Type B pancreatic cell (in vitro differentiated cells): ENCODE results near the gene IDH2. TPM values are rescaled to one million over a fixed set of nuclear protein-coding genes. Genes with fewer than 3 reads are reported as not detected.

Source experiments
- DNase-seq: peaks from one replicate; pipeline ENCODE4 v3.0.0; 2021; ENCODE audit warnings: mixed read lengths; ENCODE audit not compliant: unreplicated experiment; ENCODE audit errors: extremely low spot score
- H3K27ac Mint-ChIP-seq: 2 replicates; pipeline ENCODE4 v1.8.0; 2021; ENCODE audit warnings: mild to moderate bottlenecking, mixed read lengths
- H3K27me3 Mint-ChIP-seq: 2 replicates; pipeline ENCODE4 v1.8.0; 2021; ENCODE audit warnings: mixed read lengths
- H3K36me3 Mint-ChIP-seq: 2 replicates; pipeline ENCODE4 v1.8.0; 2021; ENCODE audit warnings: mixed read lengths
- H3K4me1 Mint-ChIP-seq: one replicate; pipeline ENCODE4 v1.8.0; 2021; ENCODE audit warnings: mixed read lengths; ENCODE audit not compliant: unreplicated experiment
- H3K4me3 Mint-ChIP-seq: 2 replicates; pipeline ENCODE4 v1.8.0; 2021; ENCODE audit warnings: mild to moderate bottlenecking, mixed read lengths
- H3K9me3 Mint-ChIP-seq: 2 replicates; pipeline ENCODE4 v1.8.0; 2021; ENCODE audit warnings: mixed read lengths
- CTCF ChIP-seq: fragments of 200-600 bp; sonication (generic); conservative IDR thresholded peaks from 2 replicates; pipeline ENCODE4 v1.5.0; 2021; ENCODE audit warnings: antibody characterized with exemption, mild to moderate bottlenecking
- total RNA-seq: library from RNA; stranded (reverse); gene quantifications from 2 replicates; pipeline ENCODE4 v1.2.1, GENCODE V29; 2021; ENCODE audit warnings: low replicate concordance

IDH2 gene
- total RNA-seq, 1 donor from 2014 or later, result 225 TPM

- TF ChIP-seq CTCF, result no peak
- Mint-ChIP-seq H3K27ac (no peak overlapping the region), H3K4me3 (no peak overlapping the region), H3K9me3 (no peaks in the 10 kb centered on the region), H3K4me1 (peaks cover 30% of the 10 kb centered on the region), H3K27me3 (no peaks in the 10 kb centered on the region), H3K36me3 (peaks cover 3% of the 10 kb centered on the region)
- DNase-seq, result no peak
Observed at GRCh38 chr15:90065682-90066049, 36.6 kb downstream of the IDH2 start.

GRCh38 chr15:90064911-90065681, 37.2 kb downstream of the IDH2 start:
- no peak overlapping the region for H3K4me3 Mint-ChIP-seq
- H3K9me3 Mint-ChIP-seq, result no peaks in the 10 kb centered on the region
- no peaks in the 10 kb centered on the region for H3K27me3 Mint-ChIP-seq
- no peak for DNase-seq
- TF ChIP-seq CTCF, result no peak
- H3K27ac Mint-ChIP-seq, result no peak overlapping the region
- H3K4me1 Mint-ChIP-seq, result peaks cover 32% of the 10 kb centered on the region
- H3K36me3 Mint-ChIP-seq, result peaks cover 3% of the 10 kb centered on the region

GRCh38 chr15:90063770-90064247, 38.5 kb downstream of the IDH2 start:
- Mint-ChIP-seq H3K9me3 (no peaks in the 10 kb centered on the region), H3K4me1 (peaks cover 43% of the 10 kb centered on the region), H3K27me3 (no peaks in the 10 kb centered on the region), H3K36me3 (no peaks in the 10 kb centered on the region), H3K4me3 (no peak overlapping the region), H3K27ac (peak overlapping the region; percentile 55)
- DNase-seq, result no peak
- no peak for TF ChIP-seq CTCF

GRCh38 chr15:90062973-90063769, 39.1 kb downstream of the IDH2 start:
- Mint-ChIP-seq H3K27ac (peak overlapping the region; percentile 75), H3K9me3 (no peaks in the 10 kb centered on the region), H3K36me3 (no peaks in the 10 kb centered on the region), H3K27me3 (no peaks in the 10 kb centered on the region), H3K4me3 (peak overlapping the region; percentile 44), H3K4me1 (peaks cover 45% of the 10 kb centered on the region)
- no peak for DNase-seq
- TF ChIP-seq CTCF, result no peak

- no peak for DNase-seq
- peak overlapping the region; percentile 44 for H3K4me3 Mint-ChIP-seq
- H3K27me3 Mint-ChIP-seq, result no peaks in the 10 kb centered on the region
- no peaks in the 10 kb centered on the region for H3K9me3 Mint-ChIP-seq
- H3K36me3 Mint-ChIP-seq, result no peaks in the 10 kb centered on the region
- H3K27ac Mint-ChIP-seq, result peak overlapping the region; percentile 75
- H3K4me1 Mint-ChIP-seq, result peaks cover 45% of the 10 kb centered on the region
- TF ChIP-seq CTCF, result no peak
Observed at GRCh38 chr15:90062462-90062932, 39.8 kb downstream of the IDH2 start.
